ENCODE measurements around the gene DMPK.
A peak's percentile ranks its signal among the peaks of the same experiment; 100 is the strongest.

Gene DMPK

GRCh38 chr19:45780146-45780447 lies 2.2 kb downstream of the DMPK start:
- no peak for FAIRE-seq
- TF ChIP-seq CTCF (IDR thresholded peaks at IDR 0.05; ENCODE audit: insufficient read depth, missing control alignments) = no peak

DNA sequence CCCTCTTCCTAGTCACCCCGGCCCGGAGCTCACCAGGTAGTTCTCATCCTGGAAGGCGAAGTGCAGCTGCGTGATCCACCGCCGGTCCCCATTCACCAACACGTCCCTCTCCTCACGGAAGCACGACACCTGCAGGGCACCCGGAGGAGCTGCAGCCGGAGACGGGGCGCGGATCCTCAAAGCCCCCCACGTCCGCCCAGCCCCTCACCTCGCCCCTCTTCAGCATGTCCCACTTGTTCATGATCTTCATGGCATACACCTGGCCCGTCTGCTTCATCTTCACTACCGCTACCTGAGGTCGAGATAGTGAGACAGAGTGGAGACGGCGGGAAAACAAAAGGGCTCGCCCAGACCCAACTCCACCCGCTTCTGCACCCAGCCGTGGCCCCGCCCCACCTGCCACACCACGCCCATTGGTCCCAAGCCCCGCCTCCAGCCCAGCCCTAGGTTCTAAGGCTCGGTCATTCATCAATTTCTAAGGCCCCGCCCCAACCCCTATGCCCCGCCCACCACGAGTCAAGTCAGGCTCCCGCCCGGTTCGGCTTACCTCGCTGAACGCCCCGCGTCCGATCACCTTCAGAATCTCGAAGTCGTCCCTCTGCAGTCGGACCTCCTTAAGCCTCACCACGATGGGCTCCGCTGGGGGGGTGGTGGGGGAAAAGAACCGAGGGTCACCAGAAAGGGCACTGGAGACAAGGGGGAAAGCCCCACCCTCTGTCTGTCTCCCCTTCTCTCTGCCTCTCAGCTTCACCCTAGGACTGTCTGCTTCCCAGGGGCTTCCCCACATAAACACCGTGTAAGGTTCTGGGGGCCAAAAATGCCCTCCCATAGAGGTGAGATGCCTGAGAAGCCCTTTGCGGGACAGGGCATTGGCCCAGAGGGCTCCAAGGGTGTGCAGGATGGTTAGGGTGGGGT lies 2.8 kb downstream of the DMPK start:
- no peak for FAIRE-seq
- TF ChIP-seq CTCF (IDR thresholded peaks at IDR 0.05; ENCODE audit: insufficient read depth, missing control alignments) = peak; percentile 68
- DNase-seq (ENCODE audit: insufficient read length, low spot score) = no peak

More at GRCh38 chr19:45780146-45780447, 2.2 kb downstream of the DMPK start:
- no peak for DNase-seq (ENCODE audit: insufficient read length, low spot score)

GRCh38 chr19:45778010-45778661 lies 4.2 kb downstream of the DMPK start:
- no peak for FAIRE-seq
- no peak for TF ChIP-seq CTCF (IDR thresholded peaks at IDR 0.05; ENCODE audit: insufficient read depth, missing control alignments)
- DNase-seq (ENCODE audit: insufficient read length, low spot score) = no peak

DNA sequence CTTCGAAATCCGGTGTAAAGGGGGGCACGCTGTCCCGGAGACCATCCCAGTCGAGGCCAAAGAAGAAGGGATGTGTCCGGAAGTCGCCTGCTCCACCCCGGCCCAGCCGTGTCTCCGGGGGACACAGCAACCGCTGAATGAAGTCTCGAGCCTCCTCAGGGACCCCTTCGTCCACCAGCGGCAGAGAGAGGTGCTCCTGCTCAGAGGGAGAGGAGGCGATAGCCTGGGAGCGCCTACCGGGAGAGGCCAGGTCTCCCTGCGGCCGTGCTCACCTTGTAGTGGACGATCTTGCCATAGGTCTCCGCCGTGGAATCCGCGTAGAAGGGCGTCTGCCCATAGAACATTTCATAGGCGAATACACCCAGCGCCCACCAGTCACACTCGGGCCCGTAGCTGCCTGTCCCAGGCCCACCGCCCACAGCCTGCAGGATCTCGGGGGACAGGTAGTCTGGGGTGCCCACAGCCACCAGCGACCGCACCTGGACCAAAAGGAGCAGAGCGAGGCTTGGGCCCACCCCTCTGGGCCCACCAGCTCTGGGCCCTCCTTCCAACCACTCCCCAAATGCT lies 4.8 kb downstream of the DMPK start:
- DNase-seq (ENCODE audit: insufficient read length, low spot score) (no peak), FAIRE-seq (no peak)
- no peak for TF ChIP-seq CTCF (IDR thresholded peaks at IDR 0.05; ENCODE audit: insufficient read depth, missing control alignments)

DNA sequence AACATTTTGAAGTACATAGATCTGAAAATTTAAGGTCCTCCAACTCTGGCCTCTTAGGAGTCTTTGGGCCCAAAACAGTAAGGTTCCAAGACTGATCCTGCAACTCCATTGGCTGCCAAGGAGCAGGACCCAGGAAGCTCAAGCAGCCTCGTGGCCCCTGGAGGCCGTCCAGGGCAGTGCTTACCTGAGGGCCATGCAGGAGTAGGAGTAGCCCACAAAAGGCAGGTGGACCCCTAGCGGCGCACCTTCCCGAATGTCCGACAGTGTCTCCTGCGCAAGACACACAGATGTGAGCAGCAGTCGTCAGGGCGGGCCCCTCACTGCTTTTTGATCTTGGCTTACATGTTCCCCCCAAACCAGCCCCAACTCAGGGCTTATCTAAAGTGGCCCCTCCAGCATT lies 7.5 kb downstream of the DMPK start:
- DNase-seq (ENCODE audit: insufficient read length, low spot score) = no peak

DNA sequence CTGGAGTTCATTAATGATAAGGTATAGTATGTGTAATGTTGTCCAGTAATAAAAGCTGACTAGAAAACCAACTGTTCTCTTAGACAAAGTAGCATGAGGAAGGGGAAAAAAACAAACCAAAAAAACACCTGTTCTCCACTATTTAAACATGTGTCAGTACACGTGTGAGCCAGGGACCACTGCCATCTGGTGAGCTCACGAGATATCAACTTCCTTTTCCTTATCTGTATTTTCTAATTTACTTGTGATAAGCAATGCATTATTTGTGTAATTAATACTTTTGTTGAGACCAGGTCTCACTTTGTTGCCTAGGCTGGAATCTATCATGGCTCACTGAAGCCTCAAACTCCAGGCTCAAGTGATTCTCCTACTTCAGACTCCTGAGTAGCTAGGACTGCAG lies 8.9 kb downstream of the DMPK start:
- FAIRE-seq = no peak
- no peak for DNase-seq (ENCODE audit: insufficient read length, low spot score)
- TF ChIP-seq CTCF (IDR thresholded peaks at IDR 0.05; ENCODE audit: insufficient read depth, missing control alignments) = no peak

More for the DNA sequence above, 7.5 kb downstream of the DMPK start:
- FAIRE-seq = no peak
- no peak for TF ChIP-seq CTCF (IDR thresholded peaks at IDR 0.05; ENCODE audit: insufficient read depth, missing control alignments)

Data from D721Med (cell line).